ENCODE data around the gene PRICKLE3. TPM values are rescaled to one million over a fixed set of nuclear protein-coding genes. Genes with fewer than 3 reads are reported as not detected.

PRICKLE3 gene
- total RNA-seq, 4 donors from 2014 or later, result 14.2 to 17.6 (median 15.8) TPM

GRCh38 chrX:49177873-49178480 is 8.2 kb downstream of the PRICKLE3 start:
- Histone ChIP-seq H3K9me3 (no peaks in the 10 kb centered on the region), H3K27ac (no peak overlapping the region), H3K4me3 (no peak overlapping the region), H3K36me3 (no peaks in the 10 kb centered on the region), H3K4me1 (no peaks in the 10 kb centered on the region), H3K27me3 (no peaks in the 10 kb centered on the region)
- intact Hi-C loops (cut with DNase I; ENCODE audit: low total_unique reads), result no loop called here
- TF ChIP-seq POLR2A (IDR thresholded peaks at IDR 0.05), result no peak
- TF ChIP-seq CTCF (IDR thresholded peaks at IDR 0.05), result no peak
- no peak for DNase-seq

GRCh38 chrX:49177338-49177833 is 8.8 kb downstream of the PRICKLE3 start:
- intact Hi-C loops (cut with DNase I; ENCODE audit: low total_unique reads), result no loop called here

GRCh38 chrX:49176421-49177326 is 9.5 kb downstream of the PRICKLE3 start:
- Histone ChIP-seq H3K4me3 (no peak overlapping the region), H3K9me3 (no peaks in the 10 kb centered on the region), H3K27me3 (no peaks in the 10 kb centered on the region), H3K27ac (no peak overlapping the region), H3K4me1 (no peaks in the 10 kb centered on the region), H3K36me3 (no peaks in the 10 kb centered on the region)
- TF ChIP-seq POLR2A (IDR thresholded peaks at IDR 0.05) (no peak), CTCF (IDR thresholded peaks at IDR 0.05) (no peak)
- intact Hi-C loops (cut with DNase I; ENCODE audit: low total_unique reads), result no loop called here
- no peak for DNase-seq

More at GRCh38 chrX:49177338-49177833, 8.8 kb downstream of the PRICKLE3 start:
- Histone ChIP-seq H3K36me3 (no peaks in the 10 kb centered on the region), H3K4me3 (no peak overlapping the region), H3K27me3 (no peaks in the 10 kb centered on the region), H3K27ac (no peak overlapping the region), H3K4me1 (no peaks in the 10 kb centered on the region), H3K9me3 (no peaks in the 10 kb centered on the region)
- TF ChIP-seq CTCF (IDR thresholded peaks at IDR 0.05), result no peak
- no peak for TF ChIP-seq POLR2A (IDR thresholded peaks at IDR 0.05)
- no peak for DNase-seq

GRCh38 chrX:49175435-49176274 is 10.5 kb downstream of the PRICKLE3 start:
- no peaks in the 10 kb centered on the region for H3K27me3 ChIP-seq
- intact Hi-C loops (cut with DNase I; ENCODE audit: low total_unique reads), result no loop called here
- H3K36me3 ChIP-seq, result no peaks in the 10 kb centered on the region
- no peak for TF ChIP-seq POLR2A (IDR thresholded peaks at IDR 0.05)
- TF ChIP-seq CTCF (IDR thresholded peaks at IDR 0.05), result no peak
- H3K9me3 ChIP-seq, result no peaks in the 10 kb centered on the region
- DNase-seq, result no peak
- no peaks in the 10 kb centered on the region for H3K4me1 ChIP-seq
- no peak overlapping the region for H3K27ac ChIP-seq
- H3K4me3 ChIP-seq, result no peak overlapping the region
